Left ventricle myocardium superior (tissue), 1 donor: ENCODE data around the gene LRRC4C. TPM values are rescaled to one million over a fixed set of nuclear protein-coding genes. Genes with fewer than 3 reads are reported as not detected.
"Not testable (repeated sequence)": the region's sequence is repeated elsewhere in the genome, so short reads cannot be mapped to it uniquely, and the experiment has no call there.

Experiments
- ATAC-seq: fragments of 200-7000 bp; cut with Tn5 transposase; one replicate; pipeline ENCODE4 v1.9.1; 2020; ENCODE audit warnings: mild to moderate bottlenecking, moderate library complexity
- DNase-seq: peaks from one replicate; pipeline ENCODE4 v3.0.0-alpha.2; 2020
- intact Hi-C: fragments of 100-400 bp; cut with micrococcal nuclease; formaldehyde crosslinking; loops from one replicate; pipeline ENCODE4 v1.11.0; 2022
- total RNA-seq: library from RNA; stranded (reverse); fragmentation: NEBNext Ultra II Directional; extraction: Animal tissue kit (Norgen Biotek cat#: 25700); gene quantifications from one replicate; pipeline ENCODE4 v1.2.1, GENCODE V29; 2021
- donor health status: DM: no; HTN: yes; CAD: no; lungs with severe emphysema.

The LRRC4C gene
- total RNA-seq, 1 donor from 2014 or later = 0.57 TPM

GRCh38 chr11:40998920-40999319, 460.5 kb downstream of the LRRC4C start:
- intact Hi-C loops = no loop called here
- DNase-seq (no peak), ATAC-seq (no peak)

- no peak for ATAC-seq
- intact Hi-C loops = no loop called here
- no peak for DNase-seq
Measured at GRCh38 chr11:40987776-40988435, 471.5 kb downstream of the LRRC4C start.

- ATAC-seq (no peak), DNase-seq (no peak)
- intact Hi-C loops = no loop called here
Measured at GRCh38 chr11:40986320-40986719, 473.1 kb downstream of the LRRC4C start.

- DNase-seq = no peak
- intact Hi-C loops = no loop called here
- ATAC-seq = no peak
Measured at GRCh38 chr11:40975076-40975475, 484.4 kb downstream of the LRRC4C start.

GRCh38 chr11:40974186-40974795, 485.2 kb downstream of the LRRC4C start:
- intact Hi-C loops = no loop called here
- DNase-seq (no peak), ATAC-seq (no peak)

- ATAC-seq = no peak
- intact Hi-C loops = no loop called here
- no peak for DNase-seq
Measured at GRCh38 chr11:40958707-40959106, 500.7 kb downstream of the LRRC4C start.

- DNase-seq (no peak), ATAC-seq (no peak)
- intact Hi-C loops = no loop called here
Measured at GRCh38 chr11:40952479-40952878, 507.0 kb downstream of the LRRC4C start.

GRCh38 chr11:40938002-40938401, 521.5 kb downstream of the LRRC4C start:
- no peak for DNase-seq
- no peak for ATAC-seq
- intact Hi-C loops = no loop called here

GRCh38 chr11:40924915-40925314, 534.5 kb downstream of the LRRC4C start:
- no peak for DNase-seq
- no peak for ATAC-seq
- intact Hi-C loops = no loop called here

GRCh38 chr11:40921246-40921645, 538.2 kb downstream of the LRRC4C start:
- ATAC-seq = no peak
- no peak for DNase-seq

GRCh38 chr11:40910774-40911173, 548.7 kb downstream of the LRRC4C start:
- DNase-seq, intact Hi-C loops, ATAC-seq: not testable (repeated sequence)

More at GRCh38 chr11:40921246-40921645, 538.2 kb downstream of the LRRC4C start:
- intact Hi-C loops = no loop called here

- ATAC-seq = no peak
- intact Hi-C loops = no loop called here
- no peak for DNase-seq
Measured at GRCh38 chr11:40894501-40894900, 565.0 kb downstream of the LRRC4C start.

GRCh38 chr11:40885250-40885954, 574.0 kb downstream of the LRRC4C start:
- ATAC-seq (no peak), DNase-seq (no peak)
- intact Hi-C loops = no loop called here

GRCh38 chr11:40882301-40882700, 577.2 kb downstream of the LRRC4C start:
- DNase-seq = no peak
- no peak for ATAC-seq
- intact Hi-C loops = no loop called here

GRCh38 chr11:40879911-40880310, 579.5 kb downstream of the LRRC4C start:
- ATAC-seq (no peak), DNase-seq (no peak)
- intact Hi-C loops = no loop called here

GRCh38 chr11:40877981-40878380, 581.5 kb downstream of the LRRC4C start:
- ATAC-seq (no peak), DNase-seq (no peak)
- intact Hi-C loops = no loop called here

- DNase-seq (no peak), ATAC-seq (no peak)
- intact Hi-C loops = no loop called here
Measured at GRCh38 chr11:40877256-40877655, 582.2 kb downstream of the LRRC4C start.

- intact Hi-C loops = no loop called here
- ATAC-seq = no peak
- DNase-seq = no peak
Measured at GRCh38 chr11:40867991-40868632, 591.3 kb downstream of the LRRC4C start.

- ATAC-seq, DNase-seq, intact Hi-C loops: not testable (repeated sequence)
Measured at GRCh38 chr11:40857754-40858153, 601.7 kb downstream of the LRRC4C start.

GRCh38 chr11:40842750-40843339, 616.6 kb downstream of the LRRC4C start:
- intact Hi-C loops = no loop called here
- ATAC-seq (no peak), DNase-seq (no peak)
